Activated T-helper 1 cell treated with Interleukin-2 at 50 U/mL for 16 hours (primary cell): Measurements from ENCODE around the gene BCAP29.

Experiments
- DNase-seq: peaks from one replicate; pipeline ENCODE4 v3.0.0-alpha.2; 2020; ENCODE audit warnings: low read depth

BCAP29 gene

GRCh38 chr7:107582875-107583274 is 2.8 kb downstream of the BCAP29 start:
- DNase-seq, result no peak

GRCh38 chr7:107584716-107585115 is 4.7 kb downstream of the BCAP29 start:
- no peak for DNase-seq

- DNase-seq, result no peak
These were observed 8.6 kb downstream of the BCAP29 start for GRCh38 chr7:107588529-107589130.

GRCh38 chr7:107591421-107591820 is 11.4 kb downstream of the BCAP29 start:
- DNase-seq, result no peak

DNA sequence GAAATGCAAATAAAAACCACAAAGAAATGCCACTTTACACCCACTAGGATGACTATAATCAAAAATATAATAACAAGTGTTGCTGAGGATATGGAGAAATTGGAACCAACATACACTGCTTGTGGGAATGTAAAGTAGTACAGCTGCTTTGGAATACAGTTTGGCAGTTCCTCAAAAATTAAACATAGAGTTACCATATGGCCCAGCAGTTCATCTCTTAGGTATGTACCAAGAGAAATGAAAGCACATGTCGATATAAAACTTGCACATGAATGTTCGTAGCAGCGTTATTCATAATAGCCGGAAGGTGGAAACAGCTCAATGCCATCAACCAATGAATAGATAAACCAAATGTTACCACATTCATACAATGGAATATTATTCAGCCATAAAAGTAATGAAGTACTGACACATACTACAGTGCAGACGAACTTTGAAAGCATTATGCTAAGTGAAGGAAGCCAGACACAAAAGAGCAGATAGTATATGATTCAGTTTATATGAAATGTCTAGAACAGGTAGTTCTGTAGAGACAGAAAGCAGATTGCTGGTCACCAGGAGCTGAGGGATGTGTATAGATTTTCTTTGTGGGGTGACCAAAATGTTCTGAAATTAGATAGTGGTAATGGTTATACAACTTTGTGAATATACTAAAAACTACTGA is 12.4 kb downstream of the BCAP29 start:
- no peak for DNase-seq

DNA sequence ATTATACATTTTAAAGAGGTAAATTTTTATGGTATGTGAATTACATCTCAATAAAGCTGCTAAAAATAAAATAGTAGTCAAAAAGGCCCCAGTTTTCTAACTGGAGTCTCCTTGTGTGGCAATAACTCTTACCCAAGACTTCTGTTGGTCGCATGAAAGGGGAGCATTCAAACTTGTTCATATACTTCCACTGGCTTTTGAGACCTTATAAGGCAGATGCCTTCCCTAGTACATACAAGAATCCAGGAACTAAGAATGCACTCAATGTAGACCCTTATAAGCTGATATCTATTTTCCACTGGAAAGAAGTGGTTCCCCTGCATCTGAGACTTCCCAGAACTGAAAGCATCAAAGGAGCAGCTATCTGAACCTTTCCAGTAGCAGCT is 13.0 kb downstream of the BCAP29 start:
- DNase-seq, result no peak

- no peak for DNase-seq
These were observed 15.1 kb downstream of the BCAP29 start for GRCh38 chr7:107594961-107595737.

DNA sequence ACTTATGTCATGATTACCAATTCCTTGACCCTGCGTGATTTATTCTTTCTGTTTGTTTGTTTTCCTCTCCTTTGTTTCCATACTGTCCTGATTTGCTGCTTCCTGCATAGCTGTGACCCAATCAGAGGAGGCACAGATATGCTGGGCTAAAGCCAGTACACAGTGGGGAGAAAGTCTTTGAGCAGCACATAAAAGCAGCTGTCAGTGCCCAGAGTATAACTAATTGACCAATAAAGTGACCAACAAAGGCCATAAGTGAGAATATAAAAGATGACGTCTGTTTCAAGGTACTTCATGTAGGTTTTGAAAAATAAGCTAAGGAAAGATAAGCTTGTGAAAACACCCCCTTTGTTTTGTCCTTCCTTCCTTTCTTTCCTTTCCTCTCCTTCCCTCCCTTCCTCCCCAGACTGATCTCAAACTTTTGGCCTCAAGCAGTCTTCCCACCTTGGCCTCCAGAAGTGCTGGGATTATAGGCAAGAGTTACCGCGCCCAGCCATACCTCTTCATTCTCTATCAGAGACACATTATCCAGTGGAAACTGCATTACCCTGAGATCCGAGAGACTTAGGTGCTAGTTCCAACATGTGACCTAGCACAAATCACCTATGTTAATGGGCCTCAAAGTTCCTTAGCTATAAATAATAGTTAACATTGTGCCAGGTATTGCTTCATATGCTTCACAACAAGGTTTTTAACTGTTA is 17.0 kb downstream of the BCAP29 start:
- no peak for DNase-seq

DNA sequence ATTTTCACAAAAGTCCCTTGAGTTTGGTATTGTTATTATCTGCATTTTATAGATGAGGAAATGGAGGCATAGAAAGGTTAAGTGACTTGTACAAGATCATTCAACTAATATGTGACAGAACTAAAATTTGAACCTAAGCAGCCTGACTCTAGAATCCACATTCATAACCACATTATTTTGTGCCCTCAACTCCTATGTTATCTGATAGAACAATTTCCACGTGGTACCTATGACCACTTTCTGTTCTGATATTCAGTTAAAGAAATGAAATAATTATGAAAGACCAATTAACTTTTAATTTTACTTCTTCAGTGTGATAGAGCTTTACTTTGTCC is 17.5 kb downstream of the BCAP29 start:
- no peak for DNase-seq

DNA sequence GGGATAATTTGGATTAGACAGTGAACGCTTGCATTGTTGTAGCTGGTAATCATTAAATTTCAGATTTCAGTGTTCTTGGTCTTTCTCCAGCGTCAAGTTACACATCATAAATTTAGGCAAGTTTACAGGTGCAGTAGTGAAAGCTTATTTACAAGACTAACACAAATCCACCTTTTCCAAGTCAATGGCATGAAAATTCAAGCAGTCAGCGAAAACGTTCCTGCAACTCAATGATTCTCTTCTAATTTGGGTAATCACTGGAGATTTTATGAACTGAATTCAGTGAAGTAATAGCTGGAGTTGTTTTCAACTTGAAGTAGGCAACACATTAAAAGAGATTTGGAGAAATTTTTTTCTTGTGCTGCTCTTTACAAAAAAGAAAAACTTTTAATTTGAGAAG is 17.9 kb downstream of the BCAP29 start:
- no peak for DNase-seq

DNA sequence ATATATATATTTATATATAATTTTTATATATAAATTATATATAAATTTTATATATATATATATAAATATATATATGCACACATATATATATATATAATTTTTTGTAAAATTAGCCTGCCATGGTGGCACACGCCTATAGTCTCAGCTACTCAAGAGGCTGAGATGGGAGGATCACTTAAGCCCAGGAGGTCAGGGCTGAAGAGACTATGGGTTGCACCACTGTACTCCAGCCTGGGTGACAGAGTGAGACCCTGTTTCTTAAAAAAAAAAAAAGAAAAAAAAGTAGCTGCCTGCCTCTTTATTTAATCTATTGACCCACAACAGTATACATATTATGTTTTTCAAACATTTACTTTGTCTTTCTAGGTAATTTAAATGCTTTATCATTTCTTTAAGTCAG is 19.2 kb downstream of the BCAP29 start:
- no peak for DNase-seq

DNA sequence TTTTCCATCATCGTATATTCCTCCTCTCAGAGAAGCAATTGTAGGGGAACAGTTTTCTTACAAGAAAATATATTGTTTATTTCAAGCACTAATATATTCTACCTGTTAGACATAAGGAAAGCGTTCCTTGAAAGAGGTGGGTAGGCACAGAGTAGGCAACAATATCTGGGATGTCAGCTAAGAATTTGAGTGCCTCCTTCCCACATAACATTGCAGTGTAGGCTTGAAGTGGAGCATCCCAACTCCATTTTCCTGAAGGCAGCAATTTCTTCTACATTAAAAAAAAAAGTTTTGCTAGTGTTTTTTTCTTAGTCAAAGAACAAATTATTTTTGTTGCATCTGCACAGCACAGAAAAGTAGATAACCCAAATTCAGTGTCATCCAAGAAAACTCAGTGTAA is 20.8 kb downstream of the BCAP29 start:
- no peak for DNase-seq

- no peak for DNase-seq
These were observed 25.3 kb downstream of the BCAP29 start for GRCh38 chr7:107605218-107605815.

DNA sequence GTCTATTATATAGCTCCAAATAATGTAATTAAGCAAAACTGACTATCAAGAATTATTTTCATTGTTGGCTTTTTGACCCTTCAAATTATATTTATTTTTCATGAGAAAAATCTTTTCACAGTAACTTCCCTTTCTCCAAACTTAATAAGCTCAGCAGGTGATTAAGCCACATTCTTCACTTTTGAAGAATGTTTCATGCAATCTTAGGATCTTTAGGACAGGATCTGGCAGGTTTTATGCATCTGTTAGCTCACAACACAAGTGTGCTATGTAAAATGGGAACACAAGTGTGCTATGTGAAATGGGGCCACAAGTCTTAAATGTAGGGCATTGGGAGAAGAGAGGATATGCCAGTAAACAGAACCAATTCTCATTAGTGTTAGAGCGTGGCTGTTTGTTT is 26.3 kb downstream of the BCAP29 start:
- DNase-seq, result no peak

DNA sequence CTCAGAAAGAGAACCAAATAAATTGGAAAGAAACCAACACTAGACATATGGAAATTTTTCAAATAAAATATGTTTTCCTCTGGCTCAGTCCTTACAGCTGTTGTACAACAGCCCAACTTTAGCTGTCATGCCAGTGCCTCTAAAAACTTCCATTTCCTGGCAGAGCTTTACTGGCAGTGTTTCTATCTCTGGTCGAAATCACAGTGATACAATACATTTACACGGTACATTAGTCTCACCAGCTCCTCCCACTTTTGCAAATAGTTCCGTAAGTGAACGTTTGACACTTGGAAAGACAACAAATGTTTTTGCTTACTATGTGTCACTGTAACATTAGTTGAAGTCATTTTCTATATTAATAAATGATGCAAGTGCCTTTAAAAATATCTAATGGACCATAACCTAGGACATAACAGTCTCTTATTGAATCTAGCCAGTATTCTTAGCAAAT is 29.8 kb downstream of the BCAP29 start:
- no peak for DNase-seq

DNA sequence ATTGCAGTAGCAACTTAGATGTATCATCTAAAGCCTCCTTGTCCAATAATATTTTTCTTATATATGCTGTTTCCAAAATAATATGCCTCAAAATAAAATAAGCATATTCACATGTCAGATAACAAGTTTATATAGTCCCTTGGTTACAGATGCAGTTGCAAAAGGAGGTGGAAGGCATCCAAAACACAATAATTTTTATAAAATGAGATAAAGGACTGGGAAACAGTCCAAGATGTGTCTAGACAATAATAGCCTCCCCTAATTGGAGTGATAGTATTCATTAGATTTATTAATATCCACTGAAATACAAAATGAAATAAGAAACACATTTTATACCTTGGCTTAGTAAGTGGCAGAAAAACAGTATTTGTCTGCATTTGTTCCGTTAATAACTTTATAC is 30.3 kb downstream of the BCAP29 start:
- no peak for DNase-seq

GRCh38 chr7:107613439-107613838 is 33.4 kb downstream of the BCAP29 start:
- no peak for DNase-seq

DNA sequence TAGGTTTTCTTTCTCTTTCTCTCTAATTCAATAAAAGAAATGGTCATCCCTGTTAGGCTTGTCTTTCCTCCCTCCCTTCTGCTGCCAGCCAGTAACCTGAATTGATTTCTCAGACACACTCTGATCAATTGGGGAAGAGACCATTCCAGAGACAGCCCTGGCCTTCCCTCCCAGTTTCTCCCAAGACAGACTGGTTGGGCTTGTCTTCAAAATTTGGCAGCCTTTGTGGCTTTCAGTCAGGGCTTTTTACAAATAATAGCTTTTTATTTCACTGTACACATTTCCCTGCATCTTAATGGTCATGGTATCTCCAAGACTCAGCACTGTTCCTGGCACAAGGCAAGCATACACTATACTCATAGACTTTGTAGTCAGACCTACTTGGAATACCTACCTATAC is 33.9 kb downstream of the BCAP29 start:
- DNase-seq, result no peak

GRCh38 chr7:107614425-107614824 is 34.4 kb downstream of the BCAP29 start:
- DNase-seq, result no peak

GRCh38 chr7:107615910-107616680 is 36.0 kb downstream of the BCAP29 start:
- no peak for DNase-seq

- no peak for DNase-seq
These were observed 42.4 kb downstream of the BCAP29 start for GRCh38 chr7:107622429-107622828.

GRCh38 chr7:107622894-107623293 is 42.8 kb downstream of the BCAP29 start:
- DNase-seq, result no peak
